ENCODE measurements around the gene CNKSR3.

Gene CNKSR3

GRCh38 chr6:154474648-154475428, 35.6 kb downstream of the CNKSR3 start:
- no peaks in the 10 kb centered on the region for H3K27me3 ChIP-seq (replicated peaks; ENCODE audit: control insufficient read depth, insufficient read depth, low read length)
- no peaks in the 10 kb centered on the region for H3K36me3 ChIP-seq (ENCODE audit: control insufficient read depth, insufficient read depth, low read length)
- DNase-seq (ENCODE audit: extremely low read depth, insufficient read length): no peak
- no peak for TF ChIP-seq CTCF (IDR thresholded peaks at IDR 0.05; ENCODE audit: insufficient read depth, low read length, poor library complexity, severe bottlenecking)
- H3K4me3 ChIP-seq (replicated peaks; ENCODE audit: low read depth, low read length): no peak overlapping the region

GRCh38 chr6:154473324-154473723, 37.2 kb downstream of the CNKSR3 start:
- no peak overlapping the region for H3K4me3 ChIP-seq (replicated peaks; ENCODE audit: low read depth, low read length)
- no peaks in the 10 kb centered on the region for H3K36me3 ChIP-seq (ENCODE audit: control insufficient read depth, insufficient read depth, low read length)
- no peak for TF ChIP-seq CTCF (IDR thresholded peaks at IDR 0.05; ENCODE audit: insufficient read depth, low read length, poor library complexity, severe bottlenecking)
- H3K27me3 ChIP-seq (replicated peaks; ENCODE audit: control insufficient read depth, insufficient read depth, low read length): no peaks in the 10 kb centered on the region
- DNase-seq (ENCODE audit: extremely low read depth, insufficient read length): no peak

GRCh38 chr6:154471609-154472362, 38.7 kb downstream of the CNKSR3 start:
- H3K36me3 ChIP-seq (ENCODE audit: control insufficient read depth, insufficient read depth, low read length): no peaks in the 10 kb centered on the region
- no peak overlapping the region for H3K4me3 ChIP-seq (replicated peaks; ENCODE audit: low read depth, low read length)
- no peak for DNase-seq (ENCODE audit: extremely low read depth, insufficient read length)
- no peaks in the 10 kb centered on the region for H3K27me3 ChIP-seq (replicated peaks; ENCODE audit: control insufficient read depth, insufficient read depth, low read length)
- no peak for TF ChIP-seq CTCF (IDR thresholded peaks at IDR 0.05; ENCODE audit: insufficient read depth, low read length, poor library complexity, severe bottlenecking)

- Histone ChIP-seq H3K4me3 (replicated peaks; ENCODE audit: low read depth, low read length) (no peak overlapping the region), H3K36me3 (ENCODE audit: control insufficient read depth, insufficient read depth, low read length) (no peaks in the 10 kb centered on the region), H3K27me3 (replicated peaks; ENCODE audit: control insufficient read depth, insufficient read depth, low read length) (no peaks in the 10 kb centered on the region)
- no peak for DNase-seq (ENCODE audit: extremely low read depth, insufficient read length)
- no peak for TF ChIP-seq CTCF (IDR thresholded peaks at IDR 0.05; ENCODE audit: insufficient read depth, low read length, poor library complexity, severe bottlenecking)
Observed at GRCh38 chr6:154469306-154469935, 41.1 kb downstream of the CNKSR3 start.

- TF ChIP-seq CTCF (IDR thresholded peaks at IDR 0.05; ENCODE audit: insufficient read depth, low read length, poor library complexity, severe bottlenecking): no peak
- Histone ChIP-seq H3K4me3 (replicated peaks; ENCODE audit: low read depth, low read length) (no peak overlapping the region), H3K27me3 (replicated peaks; ENCODE audit: control insufficient read depth, insufficient read depth, low read length) (no peaks in the 10 kb centered on the region), H3K36me3 (ENCODE audit: control insufficient read depth, insufficient read depth, low read length) (no peaks in the 10 kb centered on the region)
- DNase-seq (ENCODE audit: extremely low read depth, insufficient read length): no peak
Observed at GRCh38 chr6:154468760-154469159, 41.7 kb downstream of the CNKSR3 start.
